ENCODE measurements around the gene DHX29.

DNA sequence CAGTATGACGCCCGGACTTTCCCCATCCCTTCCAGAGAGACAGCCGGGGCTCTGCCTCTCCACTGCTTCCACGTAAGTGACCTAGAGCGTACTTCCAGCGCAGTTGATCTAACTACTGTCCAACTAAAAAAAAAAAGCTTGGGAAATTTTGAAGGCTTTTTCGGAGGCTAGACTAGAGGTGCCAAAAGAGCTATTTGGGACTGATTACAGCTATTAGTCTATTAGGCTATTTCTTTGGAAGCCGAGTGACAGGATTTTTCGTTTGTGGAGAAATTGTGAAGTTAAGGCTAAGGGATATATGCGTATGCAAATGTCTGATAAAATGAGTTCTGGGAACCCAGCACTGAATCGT is 75.6 kb downstream of the DHX29 start:
- no peak for TF ChIP-seq CTCF (IDR thresholded peaks at IDR 0.05)
- TF ChIP-seq POLR2A (IDR thresholded peaks at IDR 0.05), result no peak

Measured in thyroid gland (tissue), 4 donors.